ENCODE measurements around the gene B4GALT3.
A peak's percentile ranks its signal among the peaks of the same experiment; 100 is the strongest.
"Not testable (repeated sequence)": the region's sequence is repeated elsewhere in the genome, so short reads cannot be mapped to it uniquely, and the experiment has no call there.

Gene B4GALT3

GRCh38 chr1:161177112-161177935, at the start of gene B4GALT3:
Gene B4GALT3, minus strand, starts transcription at chr1:161177507. Its CDS starts 1,447 bp downstream, at chr1:161176060.
- Histone ChIP-seq H3K27ac (ENCODE audit: low read length) (no peak within 1 kb of the TSS), H3K9me3 (ENCODE audit: insufficient read depth, low read depth, low read length) (no peaks in the 10 kb centered on the region), H3K36me3 (ENCODE audit: insufficient read depth, low read depth, low read length) (peaks cover 31% of the 10 kb centered on the region), H3K27me3 (ENCODE audit: insufficient read depth, low read length) (no peaks in the 10 kb centered on the region), H3K9ac (ENCODE audit: low read depth, low read length) (peak within 1 kb of the TSS; percentile 79; the same call in 1 of the 2 replicates), H3K4me1 (ENCODE audit: insufficient read depth, low read length) (peaks cover 6% of the 10 kb centered on the region; the same call in 1 of the 2 replicates), H3K4me3 (ENCODE audit: low read length) (peak within 1 kb of the TSS; percentile 84)

DNA sequence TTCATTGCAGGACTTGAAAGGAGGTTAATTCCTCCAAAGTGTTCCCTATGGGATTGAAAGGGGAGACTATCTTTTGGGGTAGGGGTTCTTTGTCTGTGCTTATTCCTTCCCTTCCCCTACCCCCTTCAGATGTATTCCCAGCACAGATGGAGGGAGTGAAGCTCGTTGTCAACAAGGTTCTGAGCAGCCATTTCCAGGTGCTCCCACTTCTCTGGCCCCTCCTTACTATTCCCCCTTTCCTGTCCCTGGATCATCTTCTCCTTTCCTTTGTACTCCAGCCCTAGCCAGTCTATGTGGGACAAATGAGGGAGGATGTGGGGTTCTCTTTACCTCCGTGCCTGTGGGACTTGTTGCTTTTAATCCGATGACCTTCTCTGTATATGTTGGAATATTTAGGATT, 49.5 kb upstream of the B4GALT3 start:
- H3K27me3 ChIP-seq (ENCODE audit: insufficient read depth, low read length), result no peaks in the 10 kb centered on the region
- peaks cover 22% of the 10 kb centered on the region for H3K36me3 ChIP-seq (ENCODE audit: insufficient read depth, low read depth, low read length)
- H3K27ac ChIP-seq (ENCODE audit: low read length), result peak overlapping the region; percentile 33
- H3K4me3 ChIP-seq (ENCODE audit: low read length), result peak overlapping the region; percentile 86
- H3K9me3 ChIP-seq (ENCODE audit: insufficient read depth, low read depth, low read length), result no peaks in the 10 kb centered on the region
- peaks cover 9% of the 10 kb centered on the region for H3K4me1 ChIP-seq (ENCODE audit: insufficient read depth, low read length)
- H3K9ac ChIP-seq (ENCODE audit: low read depth, low read length), result peak overlapping the region; percentile 77; the same call in 1 of the 2 replicates

GRCh38 chr1:161226320-161226711, 49.0 kb upstream of the B4GALT3 start:
- peak overlapping the region; percentile 77; the same call in 1 of the 2 replicates for H3K9ac ChIP-seq (ENCODE audit: low read depth, low read length)
- H3K4me3 ChIP-seq (ENCODE audit: low read length), result peak overlapping the region; percentile 86
- peaks cover 9% of the 10 kb centered on the region for H3K4me1 ChIP-seq (ENCODE audit: insufficient read depth, low read length)
- no peaks in the 10 kb centered on the region for H3K27me3 ChIP-seq (ENCODE audit: insufficient read depth, low read length)
- peaks cover 22% of the 10 kb centered on the region for H3K36me3 ChIP-seq (ENCODE audit: insufficient read depth, low read depth, low read length)
- no peaks in the 10 kb centered on the region for H3K9me3 ChIP-seq (ENCODE audit: insufficient read depth, low read depth, low read length)
- peak overlapping the region; percentile 33 for H3K27ac ChIP-seq (ENCODE audit: low read length)

- peaks cover 22% of the 10 kb centered on the region for H3K36me3 ChIP-seq (ENCODE audit: insufficient read depth, low read depth, low read length)
- H3K27ac ChIP-seq (ENCODE audit: low read length), result peak within 1 kb of the TSS; percentile 33
Observed at GRCh38 chr1:161225534-161226319, 48.4 kb upstream of the B4GALT3 start, which contains the start of gene TOMM40L. Gene TOMM40L, plus strand, starts transcription at chr1:161226060. Its CDS starts 430 bp downstream, at chr1:161226490.

DNA sequence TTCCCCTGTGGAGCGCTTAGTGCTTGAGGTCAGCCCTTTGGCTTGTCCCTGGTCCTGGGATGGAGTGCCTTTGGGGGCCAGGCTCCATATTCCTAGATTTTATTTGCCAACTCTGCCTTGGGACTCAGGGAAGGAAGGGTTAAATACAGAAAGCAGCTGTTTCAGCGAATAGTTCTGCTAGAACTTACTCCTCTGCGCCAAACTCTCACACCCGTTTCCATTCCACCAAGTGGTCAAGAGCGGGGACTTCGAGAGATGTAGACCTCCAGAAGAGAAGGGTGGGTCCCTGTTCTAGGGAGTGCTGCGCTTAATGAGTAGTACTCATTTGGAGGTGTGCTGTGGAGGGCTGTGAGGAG, 47.8 kb upstream of the B4GALT3 start:
- H3K4me3 ChIP-seq (ENCODE audit: low read length), result peak overlapping the region; percentile 20
- no peaks in the 10 kb centered on the region for H3K9me3 ChIP-seq (ENCODE audit: insufficient read depth, low read depth, low read length)
- H3K4me1 ChIP-seq (ENCODE audit: insufficient read depth, low read length), result peaks cover 9% of the 10 kb centered on the region
- H3K36me3 ChIP-seq (ENCODE audit: insufficient read depth, low read depth, low read length), result peaks cover 22% of the 10 kb centered on the region
- no peak overlapping the region for H3K27ac ChIP-seq (ENCODE audit: low read length)
- no peak overlapping the region for H3K9ac ChIP-seq (ENCODE audit: low read depth, low read length)
- H3K27me3 ChIP-seq (ENCODE audit: insufficient read depth, low read length), result no peaks in the 10 kb centered on the region

More at GRCh38 chr1:161225534-161226319, 48.4 kb upstream of the B4GALT3 start, which contains the start of gene TOMM40L:
- peak within 1 kb of the TSS; percentile 86 for H3K4me3 ChIP-seq (ENCODE audit: low read length)
- H3K4me1 ChIP-seq (ENCODE audit: insufficient read depth, low read length), result peaks cover 9% of the 10 kb centered on the region
- no peaks in the 10 kb centered on the region for H3K27me3 ChIP-seq (ENCODE audit: insufficient read depth, low read length)
- no peaks in the 10 kb centered on the region for H3K9me3 ChIP-seq (ENCODE audit: insufficient read depth, low read depth, low read length)
- peak within 1 kb of the TSS; percentile 77; the same call in 1 of the 2 replicates for H3K9ac ChIP-seq (ENCODE audit: low read depth, low read length)

- H3K9me3 ChIP-seq (ENCODE audit: insufficient read depth, low read depth, low read length); H3K27ac ChIP-seq (ENCODE audit: low read length); H3K27me3 ChIP-seq (ENCODE audit: insufficient read depth, low read length); H3K4me1 ChIP-seq (ENCODE audit: insufficient read depth, low read length); H3K9ac ChIP-seq (ENCODE audit: low read depth, low read length); H3K4me3 ChIP-seq (ENCODE audit: low read length): not testable (repeated sequence)
- peaks cover 18% of the 10 kb centered on the region for H3K36me3 ChIP-seq (ENCODE audit: insufficient read depth, low read depth, low read length)
Observed at GRCh38 chr1:161224695-161225087, 47.4 kb upstream of the B4GALT3 start.

- no peak overlapping the region for H3K27ac ChIP-seq (ENCODE audit: low read length)
- peaks cover 9% of the 10 kb centered on the region for H3K4me1 ChIP-seq (ENCODE audit: insufficient read depth, low read length)
- H3K9ac ChIP-seq (ENCODE audit: low read depth, low read length), result no peak overlapping the region
Observed at GRCh38 chr1:161223805-161224694, 46.7 kb upstream of the B4GALT3 start.

DNA sequence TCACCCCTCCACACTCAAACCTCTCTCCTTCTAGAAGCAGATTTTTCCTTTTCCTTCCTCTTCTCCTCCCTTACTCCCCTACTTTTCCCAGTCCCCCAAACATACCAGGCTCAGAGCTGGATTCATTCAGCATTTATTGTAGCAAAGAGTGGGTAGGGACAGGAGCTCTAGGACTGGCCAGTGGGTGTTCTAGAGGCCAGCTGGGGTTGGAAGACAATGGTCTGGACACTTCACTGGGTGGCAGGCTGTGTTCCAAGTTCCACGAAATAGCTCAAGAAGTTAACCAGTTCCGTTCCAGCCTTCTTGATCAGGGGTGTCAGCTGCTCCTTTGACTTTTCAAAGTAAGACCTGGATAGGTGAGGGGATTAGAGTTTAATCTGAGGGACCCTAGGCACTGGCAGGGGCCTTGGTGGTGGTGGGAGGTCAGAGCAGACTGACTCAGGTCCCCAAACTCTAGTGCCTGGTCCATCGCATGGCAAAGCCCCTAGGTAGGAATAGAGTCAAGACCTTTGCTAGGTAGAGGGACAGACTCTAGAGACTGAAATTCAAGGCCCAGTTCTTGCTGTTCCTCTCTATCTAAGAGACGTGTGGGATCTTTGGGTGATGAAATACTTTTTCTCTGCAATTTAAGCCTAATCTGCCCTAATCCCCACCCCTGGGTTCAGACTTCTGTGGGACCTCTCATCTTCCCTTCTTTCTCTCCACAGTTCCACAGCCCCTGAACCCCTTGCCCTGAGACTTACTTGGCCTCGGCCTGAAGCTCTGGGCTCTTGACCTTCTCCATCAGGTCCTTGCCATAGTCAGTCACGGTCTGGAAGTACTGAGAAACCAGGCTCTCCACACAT, 45.1 kb upstream of the B4GALT3 start:
- Histone ChIP-seq H3K36me3 (ENCODE audit: insufficient read depth, low read depth, low read length) (no peaks in the 10 kb centered on the region), H3K27ac (ENCODE audit: low read length) (no peak overlapping the region), H3K4me1 (ENCODE audit: insufficient read depth, low read length) (peaks cover 12% of the 10 kb centered on the region), H3K9me3 (ENCODE audit: insufficient read depth, low read depth, low read length) (no peaks in the 10 kb centered on the region), H3K27me3 (ENCODE audit: insufficient read depth, low read length) (no peaks in the 10 kb centered on the region), H3K9ac (ENCODE audit: low read depth, low read length) (no peak overlapping the region), H3K4me3 (ENCODE audit: low read length) (no peak overlapping the region)

More at GRCh38 chr1:161223805-161224694, 46.7 kb upstream of the B4GALT3 start:
- Histone ChIP-seq H3K27me3 (ENCODE audit: insufficient read depth, low read length) (no peaks in the 10 kb centered on the region), H3K9me3 (ENCODE audit: insufficient read depth, low read depth, low read length) (no peaks in the 10 kb centered on the region), H3K4me3 (ENCODE audit: low read length) (no peak overlapping the region), H3K36me3 (ENCODE audit: insufficient read depth, low read depth, low read length) (peaks cover 11% of the 10 kb centered on the region)

DNA sequence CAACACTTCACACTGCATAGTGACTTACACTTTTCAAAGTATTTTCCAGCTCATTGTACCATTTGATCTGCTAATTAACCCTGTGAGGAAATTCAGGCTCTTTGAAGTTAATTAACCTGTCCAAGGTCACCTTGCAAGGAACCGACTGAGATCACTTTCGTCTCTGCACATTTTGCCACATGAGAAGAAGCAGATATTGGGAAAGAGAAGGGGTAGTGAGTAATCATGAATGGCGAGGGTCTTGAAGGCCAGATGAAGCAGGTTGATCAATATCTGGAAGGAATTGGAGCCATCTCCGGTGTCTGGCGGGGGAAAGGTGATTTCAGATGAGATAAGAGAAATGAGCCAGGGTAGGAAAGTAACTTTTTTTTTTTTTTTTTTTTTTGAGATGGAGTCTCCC, 42.7 kb upstream of the B4GALT3 start:
- Histone ChIP-seq H3K9me3 (ENCODE audit: insufficient read depth, low read depth, low read length) (no peaks in the 10 kb centered on the region), H3K4me1 (ENCODE audit: insufficient read depth, low read length) (peaks cover 10% of the 10 kb centered on the region; the same call in 1 of the 2 replicates), H3K27me3 (ENCODE audit: insufficient read depth, low read length) (no peaks in the 10 kb centered on the region), H3K27ac (ENCODE audit: low read length) (no peak overlapping the region), H3K9ac (ENCODE audit: low read depth, low read length) (no peak overlapping the region), H3K4me3 (ENCODE audit: low read length) (no peak overlapping the region), H3K36me3 (ENCODE audit: insufficient read depth, low read depth, low read length) (peaks cover 4% of the 10 kb centered on the region; the same call in 1 of the 2 replicates)

DNA sequence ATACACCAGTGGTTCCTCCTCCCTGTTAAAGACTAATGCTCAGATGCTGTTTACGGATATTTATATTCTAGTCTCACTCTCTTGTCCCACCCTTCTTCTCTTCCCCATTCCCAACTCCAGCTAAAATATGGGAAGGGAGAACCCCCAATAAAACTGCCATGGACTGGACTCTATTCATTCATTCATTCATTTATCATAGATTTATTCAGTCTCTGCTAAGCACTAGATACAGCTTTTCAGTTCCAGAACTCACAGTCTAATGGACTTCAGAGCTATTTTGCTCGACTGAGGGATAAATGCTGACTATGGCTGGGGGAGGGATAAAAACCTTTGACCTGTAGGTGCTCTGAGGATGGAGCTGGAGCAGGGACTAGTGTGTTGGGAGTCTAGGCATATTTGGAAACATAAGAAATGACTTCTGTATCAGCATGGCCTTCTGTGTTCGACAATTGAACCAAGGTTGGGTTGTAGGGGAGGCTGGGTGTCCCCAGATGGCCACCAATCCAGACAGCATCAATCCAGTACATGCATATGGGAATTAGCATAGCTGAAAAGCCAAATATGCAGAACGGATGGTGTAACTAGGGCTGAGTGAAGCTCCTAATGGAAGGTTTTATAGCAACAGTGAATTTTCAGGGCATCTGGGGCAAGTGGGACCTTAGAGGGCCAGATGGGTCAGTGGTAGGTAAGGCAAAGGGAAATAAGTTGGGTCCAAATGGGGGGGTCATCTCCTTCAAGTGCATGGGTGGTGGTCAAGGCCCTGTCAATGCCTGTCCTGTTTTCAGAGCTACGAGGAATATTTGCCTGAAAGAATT, 42.0 kb upstream of the B4GALT3 start:
- Histone ChIP-seq H3K27me3 (ENCODE audit: insufficient read depth, low read length) (no peaks in the 10 kb centered on the region), H3K4me1 (ENCODE audit: insufficient read depth, low read length) (peaks cover 10% of the 10 kb centered on the region; the same call in 1 of the 2 replicates)

More for the DNA sequence above, 42.0 kb upstream of the B4GALT3 start:
- Histone ChIP-seq H3K4me3 (ENCODE audit: low read length) (no peak overlapping the region), H3K9me3 (ENCODE audit: insufficient read depth, low read depth, low read length) (no peaks in the 10 kb centered on the region), H3K9ac (ENCODE audit: low read depth, low read length) (no peak overlapping the region), H3K36me3 (ENCODE audit: insufficient read depth, low read depth, low read length) (peaks cover 12% of the 10 kb centered on the region), H3K27ac (ENCODE audit: low read length) (no peak overlapping the region)
